Measurements from ENCODE around the gene TNPO2. TPM values are rescaled to one million over a fixed set of nuclear protein-coding genes. Genes with fewer than 3 reads are reported as not detected.
A peak's percentile ranks its signal among the peaks of the same experiment; 100 is the strongest.
"Not testable (repeated sequence)": the region's sequence is repeated elsewhere in the genome, so short reads cannot be mapped to it uniquely, and the experiment has no call there.

Gene TNPO2
- total RNA-seq, 1 donor from 2014 or later, result 85.7 TPM

DNA sequence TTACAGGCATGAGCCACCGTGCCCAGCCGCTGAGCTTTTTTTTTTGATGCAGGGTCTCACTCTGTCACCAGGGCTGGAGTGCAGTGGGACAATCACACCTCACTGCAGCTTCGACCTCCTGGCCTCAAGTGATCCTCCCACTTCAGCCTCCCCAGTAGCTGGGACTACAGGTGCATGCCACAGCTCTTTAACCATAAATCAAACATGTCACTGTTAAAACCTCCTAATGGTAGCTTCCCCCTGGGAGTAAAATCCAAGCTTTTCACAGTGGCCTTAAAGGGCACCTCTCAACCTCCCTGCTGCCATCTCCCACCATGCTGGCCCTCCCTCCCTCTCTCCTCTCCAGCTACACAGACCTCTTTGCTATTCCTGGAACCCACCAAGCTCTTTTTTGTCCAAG, 37.9 kb downstream of the TNPO2 start:
- H3K27me3 ChIP-seq, result no peaks in the 10 kb centered on the region
- TF ChIP-seq POLR2A (IDR thresholded peaks at IDR 0.05), result no peak
- TF ChIP-seq, protein P1, sequence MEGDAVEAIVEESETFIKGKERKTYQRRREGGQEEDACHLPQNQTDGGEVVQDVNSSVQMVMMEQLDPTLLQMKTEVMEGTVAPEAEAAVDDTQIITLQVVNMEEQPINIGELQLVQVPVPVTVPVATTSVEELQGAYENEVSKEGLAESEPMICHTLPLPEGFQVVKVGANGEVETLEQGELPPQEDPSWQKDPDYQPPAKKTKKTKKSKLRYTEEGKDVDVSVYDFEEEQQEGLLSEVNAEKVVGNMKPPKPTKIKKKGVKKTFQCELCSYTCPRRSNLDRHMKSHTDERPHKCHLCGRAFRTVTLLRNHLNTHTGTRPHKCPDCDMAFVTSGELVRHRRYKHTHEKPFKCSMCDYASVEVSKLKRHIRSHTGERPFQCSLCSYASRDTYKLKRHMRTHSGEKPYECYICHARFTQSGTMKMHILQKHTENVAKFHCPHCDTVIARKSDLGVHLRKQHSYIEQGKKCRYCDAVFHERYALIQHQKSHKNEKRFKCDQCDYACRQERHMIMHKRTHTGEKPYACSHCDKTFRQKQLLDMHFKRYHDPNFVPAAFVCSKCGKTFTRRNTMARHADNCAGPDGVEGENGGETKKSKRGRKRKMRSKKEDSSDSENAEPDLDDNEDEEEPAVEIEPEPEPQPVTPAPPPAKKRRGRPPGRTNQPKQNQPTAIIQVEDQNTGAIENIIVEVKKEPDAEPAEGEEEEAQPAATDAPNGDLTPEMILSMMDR (IDR thresholded peaks at IDR 0.05), result no peak
- no peak for TF ChIP-seq POLR2AphosphoS5 (IDR thresholded peaks at IDR 0.05; ENCODE audit: insufficient read depth in 1 of 2, low read depth in 1 of 2)
- H3K4me3 ChIP-seq, result no peak overlapping the region
- no peaks in the 10 kb centered on the region for H3K9me3 ChIP-seq
- H3K27ac ChIP-seq, result no peak overlapping the region
- intact Hi-C loops (cut with DNase I), result no loop called here
- DNase-seq (ENCODE audit: extremely low spot score in 2 of 2), result no peak
- no peaks in the 10 kb centered on the region for H3K36me3 ChIP-seq
- peaks cover 2% of the 10 kb centered on the region for H3K4me1 ChIP-seq

DNA sequence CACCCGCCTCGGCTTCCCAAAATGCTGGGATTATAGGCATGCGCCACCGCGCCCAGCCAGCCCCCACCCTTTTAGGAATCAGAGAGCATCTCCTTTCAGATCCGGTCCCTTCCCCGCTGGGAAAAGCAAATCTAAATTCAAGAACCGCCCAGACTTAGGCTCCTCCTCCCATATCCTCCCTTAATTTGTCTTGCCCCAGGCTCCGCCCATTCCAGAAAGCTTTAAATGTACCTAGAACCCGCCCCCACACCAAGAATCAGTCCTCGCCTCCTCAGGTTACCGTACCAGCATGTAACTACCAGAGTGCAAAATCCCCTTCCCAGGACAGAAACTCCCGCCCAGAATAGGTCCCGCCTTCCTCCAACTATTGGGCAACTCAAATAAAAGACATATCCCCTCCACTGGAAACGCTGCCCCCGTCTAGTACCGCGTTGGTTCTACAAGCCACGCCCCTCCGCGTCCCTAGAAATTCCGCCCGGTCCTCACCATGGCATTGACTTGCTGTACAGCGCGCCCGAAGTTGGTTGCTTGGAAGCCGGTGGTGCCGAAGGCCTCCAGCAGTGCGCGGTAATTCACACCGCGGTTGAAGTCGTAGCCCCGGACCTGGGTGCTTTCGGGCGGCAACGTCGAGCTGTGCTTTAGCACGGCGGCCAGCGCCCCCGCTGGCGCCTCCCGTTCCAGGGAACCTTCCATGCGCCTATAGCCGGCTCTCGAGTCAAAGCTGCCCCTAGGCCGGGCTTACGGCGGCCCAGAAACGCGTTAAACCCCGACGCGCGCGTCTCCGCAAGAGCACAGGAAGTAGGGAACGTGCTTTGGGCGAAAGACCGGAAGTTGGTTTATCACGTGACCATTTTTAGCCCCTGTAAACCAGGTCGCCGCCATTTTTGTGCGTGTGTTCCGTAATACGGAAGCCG, 42.4 kb downstream of the TNPO2 start, which contains the start of gene DHPS:
Gene DHPS (minus strand): TSS at position 807 of the 914 bp plus-strand sequence. CDS start 114 bp downstream, at position 693.
- DNase-seq (ENCODE audit: extremely low spot score in 2 of 2), result peak in 1 of 2 donors; percentile 94
- no peaks in the 10 kb centered on the region for H3K27me3 ChIP-seq
- peak within 1 kb of the TSS; percentile 90 for H3K27ac ChIP-seq
- intact Hi-C loops (cut with DNase I), result loop anchor here (1.0 kb wide), 1 partner anchor 12 kb away; a partner anchor contains a TSS
- peak within 1 kb of the TSS; percentile 78 to 96 for H3K4me3 ChIP-seq
- H3K36me3 ChIP-seq, result peaks cover 0 to 36% of the 10 kb centered on the region in 2 donors
- peak; percentile 85 to 98 for TF ChIP-seq POLR2AphosphoS5 (IDR thresholded peaks at IDR 0.05; ENCODE audit: insufficient read depth in 1 of 2, low read depth in 1 of 2)
- TF ChIP-seq, protein P1 (IDR thresholded peaks at IDR 0.05), result no peak
- peak in 1 of 2 donors; percentile 10 for TF ChIP-seq POLR2A (IDR thresholded peaks at IDR 0.05)
- H3K4me1 ChIP-seq, result peaks cover 20% of the 10 kb centered on the region
- H3K9me3 ChIP-seq, result no peaks in the 10 kb centered on the region

DNA sequence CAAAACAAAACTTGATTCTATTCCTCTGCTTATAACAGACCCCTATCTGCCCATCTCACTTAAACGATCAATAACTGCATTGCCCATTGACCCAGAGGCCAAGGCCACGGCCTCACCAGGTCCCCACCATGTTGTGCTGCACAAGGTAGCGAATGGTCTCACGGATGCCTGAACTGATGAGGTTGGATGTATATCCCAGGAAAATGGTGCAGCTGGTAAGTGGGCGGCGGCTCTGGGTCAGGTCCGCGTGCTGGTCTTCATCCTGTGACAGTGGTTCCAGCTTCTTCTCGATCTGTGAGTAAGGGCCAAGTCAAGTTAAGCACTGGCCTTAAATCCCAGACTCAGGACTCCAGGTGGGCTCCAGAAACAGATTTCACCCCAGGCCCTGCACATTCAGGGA, 43.7 kb downstream of the TNPO2 start:
- Histone ChIP-seq H3K9me3 (no peaks in the 10 kb centered on the region), H3K27me3 (no peaks in the 10 kb centered on the region), H3K4me3 (no peak overlapping the region), H3K27ac (no peak overlapping the region), H3K36me3 (peaks cover 0 to 49% of the 10 kb centered on the region in 2 donors), H3K4me1 (peaks cover 24% of the 10 kb centered on the region)
- TF ChIP-seq, protein P1 (IDR thresholded peaks at IDR 0.05), result no peak
- no peak for TF ChIP-seq POLR2AphosphoS5 (IDR thresholded peaks at IDR 0.05; ENCODE audit: insufficient read depth in 1 of 2, low read depth in 1 of 2)
- TF ChIP-seq POLR2A (IDR thresholded peaks at IDR 0.05), result no peak
- intact Hi-C loops (cut with DNase I), result no loop called here
- DNase-seq (ENCODE audit: extremely low spot score in 2 of 2), result no peak

DNA sequence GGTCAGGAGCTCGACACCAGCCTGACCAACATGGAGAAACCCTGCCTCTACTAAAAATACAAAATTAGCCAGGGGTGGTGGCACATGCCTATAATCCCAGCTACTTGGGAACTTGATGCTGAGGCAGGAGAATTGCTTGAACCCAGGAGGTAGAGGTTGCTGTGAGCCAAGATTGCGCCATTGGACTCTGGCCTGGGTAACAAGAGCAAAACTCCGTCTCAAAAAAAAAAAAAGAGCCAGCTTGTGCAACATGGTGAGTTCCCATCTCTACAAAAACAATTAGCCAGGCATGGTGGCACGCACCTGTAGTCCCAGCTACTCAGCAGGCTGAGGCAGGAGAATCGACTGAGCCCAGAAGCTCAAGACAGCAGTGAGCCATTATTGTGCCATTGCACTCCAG, 45.7 kb downstream of the TNPO2 start:
- peaks cover 24% of the 10 kb centered on the region for H3K4me1 ChIP-seq
- H3K9me3 ChIP-seq; H3K27me3 ChIP-seq; H3K4me3 ChIP-seq; H3K27ac ChIP-seq; DNase-seq (ENCODE audit: extremely low spot score in 2 of 2); intact Hi-C loops (cut with DNase I): not testable (repeated sequence)
- peaks cover 0 to 65% of the 10 kb centered on the region in 2 donors for H3K36me3 ChIP-seq

DNA sequence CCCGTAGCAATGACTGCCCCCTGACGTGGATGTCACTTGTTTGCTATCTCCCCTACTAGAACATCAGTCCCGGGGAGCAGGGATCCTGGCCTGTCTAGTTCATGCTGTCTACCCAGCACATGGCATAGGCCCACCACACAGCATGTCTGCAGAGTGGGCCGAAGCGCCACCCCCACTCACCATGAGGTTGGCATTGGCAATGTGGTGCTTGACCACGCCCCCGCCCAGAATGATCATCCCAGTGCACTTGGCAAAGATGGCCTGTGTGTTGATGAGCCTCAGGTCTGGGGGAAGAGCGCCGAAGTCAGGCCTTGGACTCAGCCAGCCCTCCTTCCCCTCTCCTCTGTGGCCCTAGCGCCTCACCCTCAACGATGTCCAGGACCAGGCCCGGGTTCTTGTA, 46.8 kb downstream of the TNPO2 start:
- H3K27me3 ChIP-seq, result no peaks in the 10 kb centered on the region
- TF ChIP-seq POLR2AphosphoS5 (IDR thresholded peaks at IDR 0.05; ENCODE audit: insufficient read depth in 1 of 2, low read depth in 1 of 2) (no peak), POLR2A (IDR thresholded peaks at IDR 0.05) (no peak)
- TF ChIP-seq, protein P1 (IDR thresholded peaks at IDR 0.05), result no peak
- DNase-seq (ENCODE audit: extremely low spot score in 2 of 2), result no peak
- H3K4me1 ChIP-seq, result peaks cover 24% of the 10 kb centered on the region
- peaks cover 0 to 71% of the 10 kb centered on the region in 2 donors for H3K36me3 ChIP-seq
- intact Hi-C loops (cut with DNase I), result loop anchor here (2.0 kb wide), 1 partner anchor 50 kb away; no protein-coding TSS in a partner anchor
- H3K27ac ChIP-seq, result no peak overlapping the region
- H3K9me3 ChIP-seq, result no peaks in the 10 kb centered on the region
- H3K4me3 ChIP-seq, result no peak overlapping the region
